ENCODE results near the gene PRKCB.
A peak's percentile ranks its signal among the peaks of the same experiment; 100 is the strongest.

The PRKCB gene

GRCh38 chr16:23833960-23834685 lies 1.7 kb upstream of the PRKCB start:
- no peak overlapping the region for H3K4me3 ChIP-seq (replicated peaks; ENCODE audit: insufficient read depth, low read length)
- H3K27me3 ChIP-seq (ENCODE audit: insufficient read depth, poor library complexity, severe bottlenecking), result no peaks in the 10 kb centered on the region
- TF ChIP-seq POLR2AphosphoS5 (IDR thresholded peaks at IDR 0.05; ENCODE audit: low read depth), result no peak
- TF ChIP-seq SPI1 (IDR thresholded peaks at IDR 0.05; ENCODE audit: borderline replicate concordance, low read depth), result no peak
- TF ChIP-seq REST (IDR thresholded peaks at IDR 0.05; ENCODE audit: insufficient replicate concordance, low read depth), result no peak
- no peak for TF ChIP-seq CTCF (IDR thresholded peaks at IDR 0.05; ENCODE audit: insufficient read depth, low read length)
- no peak for TF ChIP-seq GABPA (IDR thresholded peaks at IDR 0.05; ENCODE audit: low read depth)
- DNase-seq (ENCODE audit: low read depth in 1 of 2, low spot score in 1 of 2), result no peak
- no peak overlapping the region for H3K27ac ChIP-seq (replicated peaks)

GRCh38 chr16:23836078-23836403 lies 258 bp downstream of the PRKCB start:
- no peak for DNase-seq (ENCODE audit: low read depth in 1 of 2, low spot score in 1 of 2)

More at GRCh38 chr16:23836078-23836403, 258 bp downstream of the PRKCB start:
- H3K27ac ChIP-seq (replicated peaks), result peak overlapping the region; percentile 72
- peak overlapping the region; percentile 84 for H3K4me3 ChIP-seq (replicated peaks; ENCODE audit: insufficient read depth, low read length)
- TF ChIP-seq REST (IDR thresholded peaks at IDR 0.05; ENCODE audit: insufficient replicate concordance, low read depth), result no peak
- no peak for TF ChIP-seq POLR2AphosphoS5 (IDR thresholded peaks at IDR 0.05; ENCODE audit: low read depth)
- no peak for TF ChIP-seq CTCF (IDR thresholded peaks at IDR 0.05; ENCODE audit: insufficient read depth, low read length)
- TF ChIP-seq SPI1 (IDR thresholded peaks at IDR 0.05; ENCODE audit: borderline replicate concordance, low read depth), result no peak
- TF ChIP-seq GABPA (IDR thresholded peaks at IDR 0.05; ENCODE audit: low read depth), result no peak
- H3K27me3 ChIP-seq (ENCODE audit: insufficient read depth, poor library complexity, severe bottlenecking), result no peaks in the 10 kb centered on the region

Data from HL-60 (cell line).